MV-4-11 (cell line): ENCODE measurements around the gene ASPM.
"Not testable (repeated sequence)": the region's sequence is repeated elsewhere in the genome, so short reads cannot be mapped to it uniquely, and the experiment has no call there.

Experiments used
- DNase-seq: peaks from one replicate; lab custom pipeline; 2025; lab: John Stamatoyannopoulos, UW

Gene ASPM

GRCh38 chr1:197076585-197076984, 69.9 kb downstream of the ASPM start:
- no peak for DNase-seq

- DNase-seq = no peak
Measured at GRCh38 chr1:197073978-197074377, 72.5 kb downstream of the ASPM start.

DNA sequence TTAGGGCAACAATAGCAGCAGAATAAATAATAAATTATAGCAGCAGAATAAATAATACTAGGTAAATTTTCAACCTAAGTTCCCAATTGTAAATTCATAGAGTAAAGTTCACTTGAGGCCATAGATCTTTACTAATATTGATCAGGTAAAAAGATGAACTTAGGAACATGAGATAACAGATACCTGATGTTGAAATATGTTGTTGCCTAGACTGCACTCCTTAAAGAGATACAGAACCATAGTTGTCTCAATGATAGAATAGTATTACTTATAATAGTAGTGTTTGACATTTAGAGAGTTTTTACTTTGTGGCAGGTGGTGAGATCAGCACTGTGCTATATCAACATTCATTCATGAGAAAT, 79.0 kb downstream of the ASPM start:
- no peak for DNase-seq

- no peak for DNase-seq
Measured at GRCh38 chr1:197066719-197067456, 79.6 kb downstream of the ASPM start, which contains the start of gene F13B. TSS of gene F13B (minus strand) at chr1:197067260. CDS start at chr1:197067223, 37 bp downstream.

DNA sequence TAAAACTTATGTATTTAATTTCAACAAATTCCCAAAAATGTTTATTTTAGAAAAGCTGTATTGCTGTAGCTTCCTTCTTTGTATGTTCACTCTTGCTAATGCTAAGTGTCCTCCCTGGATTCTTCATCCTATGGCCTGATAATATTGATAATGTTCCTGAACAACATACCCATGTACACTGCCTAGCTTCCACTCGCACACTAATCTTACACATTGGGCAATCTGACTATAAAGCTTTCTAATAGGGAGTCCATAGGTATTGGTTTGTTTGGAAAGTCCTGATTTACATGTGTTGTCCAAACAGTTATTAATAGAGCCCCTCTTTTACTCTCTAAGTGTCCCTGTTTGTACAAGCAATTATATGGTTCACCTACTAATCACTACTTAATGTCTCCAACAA, 80.2 kb downstream of the ASPM start:
- DNase-seq = no peak

DNA sequence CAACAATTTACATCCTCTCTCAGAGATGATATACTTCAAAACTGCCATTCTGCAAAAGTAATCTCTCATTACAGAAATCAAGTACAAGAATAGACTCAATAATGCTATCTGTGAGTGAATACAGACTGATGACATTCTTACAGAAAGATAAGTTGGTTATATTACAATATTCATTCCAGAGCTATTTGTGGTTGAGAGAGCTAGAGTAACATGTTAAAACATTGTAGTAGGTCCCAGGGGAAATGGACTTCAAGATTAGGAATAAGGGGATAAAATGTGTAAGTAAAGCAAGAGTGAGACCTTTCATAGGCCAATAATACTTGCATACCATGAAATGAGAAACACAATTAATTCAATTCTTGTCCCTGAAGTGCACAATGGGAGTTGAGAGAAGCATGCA, 80.9 kb downstream of the ASPM start:
- DNase-seq = no peak

DNA sequence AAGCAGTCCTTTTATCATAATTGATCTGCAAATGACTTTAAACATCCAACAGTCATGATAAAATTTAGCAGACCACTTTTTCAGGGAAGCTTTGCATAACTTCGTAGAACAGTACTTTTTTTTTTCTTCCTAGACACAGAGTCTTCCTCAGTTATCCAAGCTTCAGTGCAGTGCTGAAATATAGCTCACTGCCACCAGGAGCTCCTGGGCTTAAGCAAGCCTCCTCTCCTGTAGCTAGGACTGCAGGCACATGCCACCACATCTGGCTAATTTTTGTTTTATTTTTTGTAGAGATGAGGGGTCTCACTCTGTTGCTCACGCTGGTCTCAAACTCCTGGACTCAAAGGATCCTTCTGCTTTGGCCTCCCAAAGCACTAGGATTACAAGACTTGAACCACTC, 83.3 kb downstream of the ASPM start:
- DNase-seq = no peak

GRCh38 chr1:197062692-197063091, 83.8 kb downstream of the ASPM start:
- no peak for DNase-seq

- DNase-seq = no peak
Measured at GRCh38 chr1:197049100-197049499, 97.4 kb downstream of the ASPM start.

GRCh38 chr1:197042676-197043341, 103.7 kb downstream of the ASPM start:
- DNase-seq = no peak

DNA sequence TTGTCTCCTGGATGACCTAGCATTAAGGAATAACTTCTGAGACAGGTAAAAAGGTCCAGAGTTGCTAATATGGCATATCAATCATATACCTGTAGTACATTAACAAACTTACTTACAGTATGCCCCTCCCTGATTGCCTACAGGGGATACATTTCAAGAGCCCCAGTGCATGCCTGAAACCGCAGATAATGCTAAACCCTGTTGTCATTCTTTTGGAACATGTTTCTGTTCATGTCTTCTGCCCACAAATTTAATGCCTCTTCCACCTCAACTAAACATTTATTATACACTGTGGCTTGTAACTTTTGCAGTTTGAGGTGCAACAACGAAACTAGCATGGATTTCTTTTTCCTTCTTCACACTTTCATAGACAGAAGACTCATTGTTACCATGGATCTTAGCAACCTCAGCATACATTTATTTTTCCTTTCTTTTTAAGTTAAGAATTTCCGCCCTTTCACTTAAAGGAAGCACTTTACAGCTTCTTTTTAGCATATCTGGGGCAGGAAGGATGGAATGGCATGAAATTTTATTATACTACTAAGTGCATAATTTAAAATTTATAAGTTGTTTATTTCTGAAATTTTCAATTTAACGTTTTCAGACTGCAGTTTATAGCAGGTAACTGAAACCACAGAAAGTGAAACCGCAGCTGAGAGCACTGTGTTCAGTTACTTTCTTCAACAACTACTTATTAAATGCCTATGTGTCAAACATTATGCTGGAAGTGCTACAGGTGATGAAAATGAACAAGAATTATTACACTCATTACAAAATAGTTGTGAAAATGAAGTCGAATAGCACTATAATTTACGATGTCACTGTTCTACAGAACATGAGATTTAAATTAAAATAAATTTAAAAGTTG, 104.7 kb downstream of the ASPM start:
- no peak for DNase-seq

DNA sequence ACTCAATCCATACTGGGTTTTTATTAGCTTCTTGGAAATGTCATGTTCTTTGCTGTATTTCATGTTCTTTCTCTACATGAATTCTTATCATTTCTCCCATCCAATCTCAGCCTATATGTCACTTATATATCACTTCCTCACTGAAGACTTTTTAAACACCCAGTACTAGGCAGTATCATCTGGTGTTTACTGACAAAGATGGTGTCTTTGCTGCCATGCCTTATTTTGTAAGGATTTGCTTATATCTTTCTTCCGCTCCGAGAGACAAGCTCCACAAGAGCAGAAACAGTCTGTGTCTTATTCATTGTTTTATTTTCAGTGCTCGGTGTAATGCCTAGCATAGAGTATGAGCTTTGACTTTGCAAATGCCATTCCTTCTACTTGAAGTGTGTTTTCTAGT, 109.6 kb downstream of the ASPM start:
- DNase-seq = no peak

DNA sequence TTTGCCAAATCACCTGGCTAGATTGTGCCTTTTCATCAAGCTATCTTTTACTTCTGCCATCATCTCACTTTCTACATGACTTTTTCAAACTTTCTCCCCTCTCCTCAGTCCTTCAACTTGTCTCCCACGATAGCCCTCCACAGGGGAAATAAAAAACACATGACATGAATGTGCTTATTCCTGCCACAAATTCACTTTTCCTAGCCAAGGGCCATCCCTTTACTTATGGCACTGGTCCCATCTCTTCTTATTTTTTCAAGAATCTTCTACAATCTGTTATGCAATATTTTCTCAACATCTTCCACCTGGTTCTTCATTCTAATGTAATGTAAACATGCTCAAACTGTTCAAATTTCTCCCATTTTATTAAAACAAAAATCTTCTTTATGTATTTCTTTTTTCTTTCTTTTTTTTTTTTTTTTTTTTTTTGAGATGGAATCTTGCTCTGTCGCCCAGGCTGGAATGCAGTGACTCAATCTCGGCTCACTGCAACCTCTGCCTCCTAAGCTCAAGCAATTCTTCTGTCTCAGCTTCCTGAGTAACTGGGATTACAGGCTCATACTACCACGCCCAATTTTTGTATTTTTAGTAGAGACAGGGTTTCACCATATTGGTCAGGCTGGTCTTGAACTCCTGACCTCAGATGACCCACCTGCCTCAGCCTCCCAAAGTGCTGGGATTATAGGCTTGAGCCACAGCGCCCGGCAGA, 111.7 kb downstream of the ASPM start:
- DNase-seq = not testable (repeated sequence)
